ENCODE results near the gene EGFL8.

DNA sequence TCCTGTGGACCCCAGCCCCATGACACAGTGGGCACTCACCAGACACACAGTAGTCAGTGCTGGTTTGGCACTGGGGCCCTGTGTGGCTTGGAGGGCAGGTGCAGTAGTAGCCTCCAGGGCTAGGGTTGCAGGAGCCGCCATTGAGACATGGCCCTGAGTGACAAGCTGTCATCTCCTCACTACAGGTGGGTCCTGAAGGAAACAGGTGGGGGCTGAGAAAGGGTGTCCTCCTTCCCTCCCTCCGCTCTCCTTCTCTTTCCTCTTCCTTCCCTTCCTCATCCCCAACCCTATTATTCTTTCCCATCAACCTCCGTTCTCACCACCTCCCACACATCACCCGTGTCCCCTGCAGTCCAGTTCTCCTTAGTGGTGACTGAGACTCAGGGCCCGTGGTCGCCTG lies 49.3 kb downstream of the EGFL8 start:
- TF ChIP-seq, protein P1, sequence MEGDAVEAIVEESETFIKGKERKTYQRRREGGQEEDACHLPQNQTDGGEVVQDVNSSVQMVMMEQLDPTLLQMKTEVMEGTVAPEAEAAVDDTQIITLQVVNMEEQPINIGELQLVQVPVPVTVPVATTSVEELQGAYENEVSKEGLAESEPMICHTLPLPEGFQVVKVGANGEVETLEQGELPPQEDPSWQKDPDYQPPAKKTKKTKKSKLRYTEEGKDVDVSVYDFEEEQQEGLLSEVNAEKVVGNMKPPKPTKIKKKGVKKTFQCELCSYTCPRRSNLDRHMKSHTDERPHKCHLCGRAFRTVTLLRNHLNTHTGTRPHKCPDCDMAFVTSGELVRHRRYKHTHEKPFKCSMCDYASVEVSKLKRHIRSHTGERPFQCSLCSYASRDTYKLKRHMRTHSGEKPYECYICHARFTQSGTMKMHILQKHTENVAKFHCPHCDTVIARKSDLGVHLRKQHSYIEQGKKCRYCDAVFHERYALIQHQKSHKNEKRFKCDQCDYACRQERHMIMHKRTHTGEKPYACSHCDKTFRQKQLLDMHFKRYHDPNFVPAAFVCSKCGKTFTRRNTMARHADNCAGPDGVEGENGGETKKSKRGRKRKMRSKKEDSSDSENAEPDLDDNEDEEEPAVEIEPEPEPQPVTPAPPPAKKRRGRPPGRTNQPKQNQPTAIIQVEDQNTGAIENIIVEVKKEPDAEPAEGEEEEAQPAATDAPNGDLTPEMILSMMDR (IDR thresholded peaks at IDR 0.05) = no peak
- TF ChIP-seq EZH2 (IDR thresholded peaks at IDR 0.05) = no peak
- TF ChIP-seq EZH2phosphoT487 (IDR thresholded peaks at IDR 0.05) = no peak
